Spleen (tissue), 11 donors: ENCODE results near the gene FGF18. TPM values are rescaled to one million over a fixed set of nuclear protein-coding genes. Genes with fewer than 3 reads are reported as not detected.

ENCODE experiments used
- DNase-seq: peaks from one replicate; pipeline ENCODE4 v3.0.0-alpha.2; 2020
- H3K27ac ChIP-seq, 8 donors: fragments of 200-600 bp; sonication (generic) in 7 of 8; 1 replicate in 4 of 8; 2 replicates in 4 of 8; pipeline versions ENCODE4 v1.5.0 to v1.8.0; 2016 to 2021; ENCODE audit warnings: inconsistent platforms in 4 of 8, mild to moderate bottlenecking in 4 of 8, moderate library complexity in 1 of 8
- H3K27me3 ChIP-seq, 7 donors: fragments of 200-600 bp; sonication (generic) in 6 of 7; replicated peaks in 1 of 7; 1 replicate in 4 of 7; 2 replicates in 3 of 7; pipeline versions ENCODE4 v1.5.0 to v1.8.0; 2016 to 2021; ENCODE audit warnings: inconsistent platforms in 3 of 7, mild to moderate bottlenecking in 1 of 7
- H3K36me3 ChIP-seq, 6 donors: fragments of 200-600 bp; sonication (generic) in 5 of 6; 1 replicate in 4 of 6; 2 replicates in 2 of 6; pipeline versions ENCODE4 v1.5.0 to v1.8.0; 2016 to 2021; ENCODE audit warnings: inconsistent platforms in 2 of 6
- H3K4me1 ChIP-seq, 6 donors: fragments of 200-600 bp; sonication (generic) in 5 of 6; 1 replicate in 3 of 6; 2 replicates in 3 of 6; pipeline versions ENCODE4 v1.5.0 to v1.8.0; 2016 to 2021; ENCODE audit warnings: inconsistent platforms in 3 of 6
- H3K4me3 ChIP-seq, 8 donors: fragments of 200-600 bp; sonication (generic) in 7 of 8; 1 replicate in 4 of 8; 2 replicates in 4 of 8; pipeline versions ENCODE4 v1.5.0 to v1.8.0; 2016 to 2021; ENCODE audit warnings: inconsistent platforms in 4 of 8, mild to moderate bottlenecking in 4 of 8, moderate library complexity in 2 of 8
- H3K9me3 ChIP-seq, 8 donors: fragments of 200-600 bp; sonication (generic) in 7 of 8; 1 replicate in 4 of 8; 2 replicates in 4 of 8; pipeline versions ENCODE4 v1.5.0 to v1.8.0; 2016 to 2021; ENCODE audit warnings: inconsistent platforms in 4 of 8
- CTCF ChIP-seq, 11 experiments: fragments of 200-600 bp in 7 of 11; fragments of 450-650 bp in 4 of 11; sonication (generic) in 4 of 11; IDR thresholded peaks in 8 of 11; conservative IDR thresholded peaks in 3 of 11; 1 replicate in 7 of 11; 2 replicates in 4 of 11; pipeline versions ENCODE4 v1.4.0 to v1.8.0; 2016 to 2021; ENCODE audit warnings: antibody characterized with exemption in 11 of 11, inconsistent platforms in 4 of 11, mild to moderate bottlenecking in 1 of 11
- POLR2A ChIP-seq, 3 donors: fragments of 450-650 bp; IDR thresholded peaks; one replicate each; pipeline ENCODE4 v1.5.1; 2017; ENCODE audit warnings: antibody characterized with exemption in 3 of 3, mild to moderate bottlenecking in 1 of 3
- POLR2AphosphoS5 ChIP-seq, 3 donors: sonication (generic); formaldehyde crosslinking; IDR thresholded peaks; one replicate each; pipeline ENCODE4 v1.5.1; 2017; ENCODE audit warnings: antibody characterized with exemption in 3 of 3
- WGBS, 5 donors: extraction: QIAGEN DNeasy Blood & Tissue Kit in 3 of 5; methylation state at CpG; one replicate each; pipeline versions ENCODE4 v1.1.5 to v1.1.7; 2013 to 2018; 5-methylcytosine and 5-hydroxymethylcytosine counted together
- intact Hi-C: fragments of 100-400 bp; cut with DNase I; formaldehyde crosslinking; loops from one replicate; pipeline ENCODE4 v1.15.0; 2023; ENCODE audit warnings: low total_unique reads
- polyA plus RNA-seq, 3 donors: library from polyadenylated mRNA; stranded (reverse); fragments of 200-250 nt; gene quantifications; one replicate each; pipeline ENCODE4 v1.2.1, GENCODE V29; 2013
- total RNA-seq, 7 donors: library from RNA; depleted of rRNA in 3 of 7; stranded (reverse); fragments of >200 nt in 3 of 7; fragmentation: NEBNext Ultra II Directional in 4 of 7; extraction: Animal tissue kit (Norgen Biotek cat#: 25700) in 4 of 7; gene quantifications; one replicate each; pipeline versions ENCODE4 v1.1.0 to v1.2.1, GENCODE V29; 2016 to 2021
- donor health status: healthy with polysubstance abuse.
- donor health status: DM: no; HTN: no; CAD: no; lungs with moderate emphysema.
- donor health status: DM: no; HTN: no; CAD: no.
- donor health status: Bipolar disorder and iron deficiency.
- donor health status: healthy.
- donor health status: DM: no; HTN: no; CAD: no.
- donor health status: DM: yes; HTN: yes; CAD: no.

FGF18 gene
- total and polyA plus RNA-seq, 10 donors = 0.22 to 0.74 (median 0.33) TPM; not detected in 1

- Histone ChIP-seq H3K36me3 (peaks cover 0 to 23% (median 11%) of the 10 kb centered on the region in 6 donors), H3K4me3 (peak within 1 kb of the TSS; percentile 75 to 95 (median 83)), H3K9me3 (no peaks in the 10 kb centered on the region), H3K27me3 (no peaks in the 10 kb centered on the region), H3K4me1 (peaks cover 29 to 55% (median 42%) of the 10 kb centered on the region in 6 donors), H3K27ac (peak within 1 kb of the TSS; percentile 86 to 95 (median 90))
- 0 to 1% (median 0%) methylated on average over 53 to 56 of the region's 56 CpGs for WGBS, 5 donors
- intact Hi-C loops = no loop called here
- peak; percentile 99 for DNase-seq
- TF ChIP-seq POLR2AphosphoS5 (IDR thresholded peaks at IDR 0.05) (peak; percentile 96 to 99 (median 98)), POLR2A (IDR thresholded peaks at IDR 0.05) (peak; percentile 43 to 90 (median 78)), CTCF (IDR thresholded peaks at IDR 0.05 in 8 of 11, conservative IDR thresholded peaks at IDR 0.05 in 3 of 11) (peak in 2 of 11 experiments; percentile 18 to 25)
Observed at GRCh38 chr5:171387345-171387969, 32.0 kb upstream of the FGF18 start, which contains the start of gene NPM1. TSS of gene NPM1 (plus strand) at chr5:171387849. CDS start at chr5:171387949, 100 bp downstream.

GRCh38 chr5:171387970-171388815 is 31.3 kb upstream of the FGF18 start:
- TF ChIP-seq POLR2AphosphoS5 (IDR thresholded peaks at IDR 0.05) = peak; percentile 62 to 72 (median 62)
- no peak for TF ChIP-seq CTCF (IDR thresholded peaks at IDR 0.05 in 8 of 11, conservative IDR thresholded peaks at IDR 0.05 in 3 of 11)
- Histone ChIP-seq H3K27ac (peak overlapping the region; percentile 83 to 95 (median 90)), H3K4me3 (peak overlapping the region; percentile 75 to 95 (median 83)), H3K27me3 (no peaks in the 10 kb centered on the region), H3K9me3 (no peaks in the 10 kb centered on the region), H3K36me3 (peaks cover 0 to 31% (median 18%) of the 10 kb centered on the region in 6 donors), H3K4me1 (peaks cover 29 to 63% (median 46%) of the 10 kb centered on the region in 6 donors)
- peak; percentile 94 for DNase-seq
- WGBS, 5 donors = 0 to 2% (median 1%) methylated on average over 26 to 56 of the region's 56 CpGs
- intact Hi-C loops = no loop called here

GRCh38 chr5:171388816-171389168 is 30.7 kb upstream of the FGF18 start:
- Histone ChIP-seq H3K27ac (peak overlapping the region in 7 of 8 donors; percentile 86 to 95 (median 90)), H3K4me3 (peak overlapping the region; percentile 75 to 95 (median 83)), H3K27me3 (no peaks in the 10 kb centered on the region), H3K36me3 (peaks cover 0 to 37% (median 24%) of the 10 kb centered on the region in 6 donors), H3K4me1 (peaks cover 29 to 69% (median 46%) of the 10 kb centered on the region in 6 donors), H3K9me3 (no peaks in the 10 kb centered on the region)
- intact Hi-C loops = no loop called here
- TF ChIP-seq POLR2AphosphoS5 (IDR thresholded peaks at IDR 0.05) (no peak), POLR2A (IDR thresholded peaks at IDR 0.05) (no peak), CTCF (IDR thresholded peaks at IDR 0.05 in 8 of 11, conservative IDR thresholded peaks at IDR 0.05 in 3 of 11) (no peak)
- 2 to 4% (median 2%) methylated on average over 14 of the region's 14 CpGs for WGBS, 5 donors
- peak; percentile 60 for DNase-seq
